MM.1S (cell line): ENCODE results near the gene GJA3.

ENCODE experiments used
- DNase-seq: peaks from one replicate; pipeline ENCODE4 v3.0.0-alpha.2; 2015
- H2AFZ ChIP-seq: fragments of 300-600 bp; sonication (generic); 2 replicates; pipeline ENCODE4 v1.6.0; 2016; ENCODE audit warnings: antibody characterized with exemption, low read length
- H3F3A ChIP-seq: fragments of 300-600 bp; sonication (generic); 2 replicates; pipeline ENCODE4 v1.6.1; 2016; ENCODE audit warnings: mild to moderate bottlenecking, antibody characterized with exemption, low read length, moderate library complexity, mixed read lengths; ENCODE audit not compliant: insufficient read depth
- H3K27ac ChIP-seq: fragments of 300-600 bp; sonication (generic); 2 replicates; pipeline ENCODE4 v1.5.1; 2016; ENCODE audit warnings: mild to moderate bottlenecking, low read length
- H3K27me3 ChIP-seq: fragments of 300-600 bp; sonication (generic); replicated peaks from 2 replicates; pipeline ENCODE4 v1.6.0; 2016; ENCODE audit warnings: low read length; ENCODE audit not compliant: insufficient read depth
- H3K36me3 ChIP-seq: fragments of 300-600 bp; sonication (generic); replicated peaks from 2 replicates; pipeline ENCODE4 v1.6.1; 2016; ENCODE audit warnings: mild to moderate bottlenecking, low read length, mixed read lengths; ENCODE audit not compliant: insufficient read depth
- H3K4me1 ChIP-seq: fragments of 300-600 bp; sonication (generic); 2 replicates; pipeline ENCODE4 v1.6.1; 2016; ENCODE audit warnings: low read length, mixed read lengths
- H3K4me2 ChIP-seq: fragments of 300-600 bp; sonication (generic); 2 replicates; pipeline ENCODE4 v1.6.0; 2016; ENCODE audit warnings: low read depth, low read length
- H3K4me3 ChIP-seq: fragments of 300-600 bp; sonication (generic); 2 replicates; pipeline ENCODE4 v1.5.1; 2016; ENCODE audit warnings: low read length, mixed read lengths
- H3K79me2 ChIP-seq: fragments of 300-600 bp; sonication (generic); 2 replicates; pipeline ENCODE4 v1.6.1; 2016; ENCODE audit warnings: mixed run types, low read length, mixed read lengths
- H3K9ac ChIP-seq: fragments of 300-600 bp; sonication (generic); 2 replicates; pipeline ENCODE4 v1.6.1; 2016; ENCODE audit warnings: low read length, mixed read lengths
- H3K9me2 ChIP-seq: fragments of 300-600 bp; sonication (generic); replicated peaks from 2 replicates; pipeline ENCODE4 v1.6.1; 2016; ENCODE audit warnings: mild to moderate bottlenecking, low read length, mixed read lengths; ENCODE audit not compliant: insufficient read depth
- H3K9me3 ChIP-seq: fragments of 300-600 bp; sonication (generic); replicated peaks from 2 replicates; pipeline ENCODE4 v1.6.1; 2016; ENCODE audit warnings: mild to moderate bottlenecking, low read length, mixed read lengths; ENCODE audit not compliant: insufficient read depth
- H4K20me1 ChIP-seq: fragments of 300-600 bp; sonication (generic); 2 replicates; pipeline ENCODE4 v1.6.1; 2016; ENCODE audit warnings: mild to moderate bottlenecking, low read length, moderate library complexity, mixed read lengths; ENCODE audit not compliant: insufficient read depth
- EZH2 ChIP-seq: fragments of 300-600 bp; sonication (generic); optimal IDR thresholded peaks from 2 replicates; pipeline ENCODE3; 2017; ENCODE audit warnings: low read depth, mild to moderate bottlenecking, antibody characterized with exemption, low read length, mixed read lengths
- EZH2phosphoT487 ChIP-seq: fragments of 300-600 bp; sonication (generic); IDR thresholded peaks from 2 replicates; pipeline ENCODE4 v1.6.1; 2018; ENCODE audit warnings: antibody characterized with exemption, low read length
- TF ChIP-seq, protein P1 (sequence below): fragments of 300-600 bp; sonication (generic); IDR thresholded peaks from 2 replicates; pipeline ENCODE4 v1.5.1; 2016; ENCODE audit warnings: antibody characterized with exemption, low read length, mixed read lengths

GJA3 gene

DNA sequence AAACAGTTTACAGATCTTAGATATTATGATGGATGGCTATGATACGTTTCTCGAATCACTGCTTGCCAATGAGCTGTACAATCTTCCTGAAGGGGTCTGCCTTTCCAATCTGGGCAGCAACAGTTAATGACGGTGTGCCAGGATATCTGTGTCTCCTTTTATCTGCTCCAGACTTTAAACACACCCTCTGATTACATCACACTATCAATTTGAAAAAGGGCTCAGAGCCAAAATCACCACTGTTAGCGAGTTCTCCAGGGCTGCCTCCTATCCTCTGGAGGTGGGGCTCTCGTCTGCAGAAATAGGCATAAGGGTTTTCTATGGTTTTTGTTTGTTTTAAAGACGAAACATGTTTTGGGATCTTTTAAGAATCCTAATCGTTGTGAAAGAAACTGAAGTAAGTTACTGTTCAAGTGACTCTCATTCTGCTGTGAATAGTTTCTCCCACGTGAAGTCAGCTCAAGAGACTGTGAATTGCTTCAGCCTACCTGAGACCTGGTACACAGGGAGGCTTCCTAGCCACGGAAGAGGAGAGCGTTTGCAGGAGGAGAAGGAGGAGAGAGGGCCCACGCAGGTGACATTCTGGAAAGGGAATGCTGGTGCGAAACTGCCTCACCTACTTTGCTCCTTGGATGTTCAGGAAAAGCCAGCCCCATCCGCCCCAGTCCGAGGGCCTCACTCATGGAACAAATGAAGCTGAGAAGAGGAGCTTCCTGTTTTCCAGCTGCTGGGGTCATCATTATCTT lies 15.2 kb upstream of the GJA3 start:
- Histone ChIP-seq H3K4me3 (no peak overlapping the region), H2AFZ (no peak overlapping the region), H3K36me3 (no peaks in the 10 kb centered on the region), H3K79me2 (no peaks in the 10 kb centered on the region), H3K27ac (no peak overlapping the region), H3K4me1 (peaks cover 20% of the 10 kb centered on the region), H4K20me1 (no peaks in the 10 kb centered on the region), H3K9ac (no peak overlapping the region), H3K27me3 (no peaks in the 10 kb centered on the region), H3F3A (peaks cover 3% of the 10 kb centered on the region), H3K4me2 (no peak overlapping the region), H3K9me3 (no peaks in the 10 kb centered on the region), H3K9me2 (no peaks in the 10 kb centered on the region)
- no peak for TF ChIP-seq EZH2phosphoT487
- TF ChIP-seq, protein P1, sequence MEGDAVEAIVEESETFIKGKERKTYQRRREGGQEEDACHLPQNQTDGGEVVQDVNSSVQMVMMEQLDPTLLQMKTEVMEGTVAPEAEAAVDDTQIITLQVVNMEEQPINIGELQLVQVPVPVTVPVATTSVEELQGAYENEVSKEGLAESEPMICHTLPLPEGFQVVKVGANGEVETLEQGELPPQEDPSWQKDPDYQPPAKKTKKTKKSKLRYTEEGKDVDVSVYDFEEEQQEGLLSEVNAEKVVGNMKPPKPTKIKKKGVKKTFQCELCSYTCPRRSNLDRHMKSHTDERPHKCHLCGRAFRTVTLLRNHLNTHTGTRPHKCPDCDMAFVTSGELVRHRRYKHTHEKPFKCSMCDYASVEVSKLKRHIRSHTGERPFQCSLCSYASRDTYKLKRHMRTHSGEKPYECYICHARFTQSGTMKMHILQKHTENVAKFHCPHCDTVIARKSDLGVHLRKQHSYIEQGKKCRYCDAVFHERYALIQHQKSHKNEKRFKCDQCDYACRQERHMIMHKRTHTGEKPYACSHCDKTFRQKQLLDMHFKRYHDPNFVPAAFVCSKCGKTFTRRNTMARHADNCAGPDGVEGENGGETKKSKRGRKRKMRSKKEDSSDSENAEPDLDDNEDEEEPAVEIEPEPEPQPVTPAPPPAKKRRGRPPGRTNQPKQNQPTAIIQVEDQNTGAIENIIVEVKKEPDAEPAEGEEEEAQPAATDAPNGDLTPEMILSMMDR: no peak
- TF ChIP-seq EZH2: no peak
- no peak for DNase-seq

DNA sequence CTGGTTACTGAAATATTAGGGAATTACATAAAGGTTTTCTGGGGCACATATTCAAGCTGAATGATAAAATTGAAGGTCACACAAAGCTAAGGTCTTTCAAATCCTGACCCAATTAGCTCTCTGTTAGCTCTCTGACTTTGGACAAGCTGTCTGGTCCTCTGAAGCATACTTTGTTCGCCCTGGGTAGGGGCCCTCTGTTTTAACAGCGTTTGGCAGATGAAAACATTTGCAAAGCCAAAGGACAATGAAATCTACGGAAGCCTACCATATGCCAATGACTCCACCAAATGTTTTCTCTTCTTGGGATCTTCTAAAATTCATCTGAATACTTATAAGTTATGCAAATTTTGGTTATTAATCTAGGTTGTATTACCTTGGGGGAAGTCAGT lies 14.5 kb upstream of the GJA3 start:
- no peaks in the 10 kb centered on the region for H3K27me3 ChIP-seq
- H3K4me1 ChIP-seq: peaks cover 25% of the 10 kb centered on the region
- no peak for TF ChIP-seq EZH2phosphoT487
- no peak for TF ChIP-seq EZH2
- TF ChIP-seq, protein P1: no peak
- DNase-seq: no peak
- H3K4me3 ChIP-seq: peak overlapping the region; percentile 29; the same call in 1 of the 2 replicates
- H3K9me2 ChIP-seq: no peaks in the 10 kb centered on the region
- H3F3A ChIP-seq: peaks cover 7% of the 10 kb centered on the region
- no peaks in the 10 kb centered on the region for H3K9me3 ChIP-seq
- no peaks in the 10 kb centered on the region for H4K20me1 ChIP-seq
- peak overlapping the region; percentile 53 for H3K9ac ChIP-seq
- peak overlapping the region; percentile 67; the same call in 1 of the 2 replicates for H3K27ac ChIP-seq
- peak overlapping the region; percentile 40; the same call in 1 of the 2 replicates for H2AFZ ChIP-seq
- H3K4me2 ChIP-seq: peak overlapping the region; percentile 63
- H3K36me3 ChIP-seq: no peaks in the 10 kb centered on the region
- no peaks in the 10 kb centered on the region for H3K79me2 ChIP-seq

GRCh38 chr13:20174656-20175405 lies 14.0 kb upstream of the GJA3 start:
- Histone ChIP-seq H3K79me2 (no peaks in the 10 kb centered on the region), H3K4me3 (peak overlapping the region; percentile 29; the same call in 1 of the 2 replicates), H3F3A (peaks cover 7% of the 10 kb centered on the region), H3K27ac (peak overlapping the region; percentile 67), H3K9me3 (no peaks in the 10 kb centered on the region), H3K4me2 (peak overlapping the region; percentile 63), H3K9ac (peak overlapping the region; percentile 53), H2AFZ (peak overlapping the region; percentile 40; the same call in 1 of the 2 replicates), H3K36me3 (no peaks in the 10 kb centered on the region), H4K20me1 (no peaks in the 10 kb centered on the region), H3K27me3 (no peaks in the 10 kb centered on the region), H3K9me2 (no peaks in the 10 kb centered on the region), H3K4me1 (peaks cover 28% of the 10 kb centered on the region)
- DNase-seq: peak; percentile 83
- TF ChIP-seq, protein P1: no peak
- TF ChIP-seq EZH2phosphoT487: no peak
- TF ChIP-seq EZH2: no peak
